Endothelial cell of umbilical vein (primary cell): ENCODE data around the gene DPP7.

ENCODE experiments used
- EZH2 ChIP-seq: IDR thresholded peaks from 2 replicates; pipeline ENCODE4 v1.6.1; 2012; ENCODE audit warnings: borderline replicate concordance, low read depth, mild to moderate bottlenecking, moderate library complexity, low read length, inconsistent platforms; ENCODE audit not compliant: severe bottlenecking
- POLR2A ChIP-seq: IDR thresholded peaks from 2 replicates; pipeline ENCODE4 v1.6.1; 2012; ENCODE audit warnings: low read depth, mild to moderate bottlenecking, control low read depth, low read length
- TF ChIP-seq, protein P1 (sequence below), 2 donors: IDR thresholded peaks; 1 replicate in 1 of 2; 2 replicates in 1 of 2; pipeline ENCODE4 v1.5.1; 2011; ENCODE audit warnings: low read length in 2 of 2, mild to moderate bottlenecking in 2 of 2, moderate library complexity in 2 of 2, control low read depth in 1 of 2, inconsistent platforms in 1 of 2, low read depth in 1 of 2; ENCODE audit not compliant: insufficient read depth in 1 of 2; ENCODE audit errors: extremely low read depth in 1 of 2
- TF ChIP-seq, protein P2 (sequence below): IDR thresholded peaks from 2 replicates; pipeline ENCODE4 v1.6.1; 2011; ENCODE audit not compliant: insufficient read depth, insufficient read length

DNA sequence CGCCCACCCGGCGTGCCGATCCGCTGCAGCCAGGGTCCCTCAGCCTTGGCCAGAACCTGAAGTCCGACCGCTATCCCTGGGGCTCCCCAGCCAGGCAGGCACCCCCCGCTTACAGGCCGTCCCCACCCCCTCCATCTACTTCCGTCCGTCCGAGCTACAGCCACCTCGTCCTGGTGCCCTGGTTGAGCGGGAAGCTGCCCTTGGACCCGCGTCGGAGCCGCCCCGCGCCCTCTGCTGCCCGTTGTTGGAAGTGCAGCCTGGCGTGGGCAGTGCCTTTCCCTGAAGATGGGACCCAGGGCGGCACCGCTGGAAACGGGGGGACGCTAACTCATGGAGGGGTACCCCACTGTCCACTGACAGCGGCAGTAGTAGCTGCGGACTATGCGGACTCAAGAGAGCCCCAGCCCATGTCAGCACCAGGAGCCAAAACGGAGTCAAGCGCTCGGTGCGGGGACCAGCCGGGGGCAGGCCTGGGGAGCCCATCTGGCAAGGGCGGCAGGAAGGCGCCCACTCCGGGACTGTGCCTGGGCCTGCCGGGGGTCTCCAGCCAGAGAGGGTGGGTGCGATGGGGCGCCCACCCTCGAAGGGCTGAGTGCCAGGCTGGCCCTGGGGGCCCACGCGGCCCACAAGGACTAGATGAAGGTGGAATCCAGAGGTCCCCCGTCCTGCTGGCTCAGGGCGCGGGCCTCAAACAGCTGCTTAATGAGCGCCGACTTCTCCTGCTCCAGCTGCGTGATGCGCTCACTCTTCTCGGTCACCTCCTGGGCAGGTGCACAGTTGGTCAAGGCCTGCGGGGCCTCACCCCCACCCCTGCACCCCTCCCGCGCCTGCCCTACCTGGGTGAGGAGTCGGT lies 50.3 kb downstream of the DPP7 start:
- TF ChIP-seq EZH2: no peak
- TF ChIP-seq, protein P1, sequence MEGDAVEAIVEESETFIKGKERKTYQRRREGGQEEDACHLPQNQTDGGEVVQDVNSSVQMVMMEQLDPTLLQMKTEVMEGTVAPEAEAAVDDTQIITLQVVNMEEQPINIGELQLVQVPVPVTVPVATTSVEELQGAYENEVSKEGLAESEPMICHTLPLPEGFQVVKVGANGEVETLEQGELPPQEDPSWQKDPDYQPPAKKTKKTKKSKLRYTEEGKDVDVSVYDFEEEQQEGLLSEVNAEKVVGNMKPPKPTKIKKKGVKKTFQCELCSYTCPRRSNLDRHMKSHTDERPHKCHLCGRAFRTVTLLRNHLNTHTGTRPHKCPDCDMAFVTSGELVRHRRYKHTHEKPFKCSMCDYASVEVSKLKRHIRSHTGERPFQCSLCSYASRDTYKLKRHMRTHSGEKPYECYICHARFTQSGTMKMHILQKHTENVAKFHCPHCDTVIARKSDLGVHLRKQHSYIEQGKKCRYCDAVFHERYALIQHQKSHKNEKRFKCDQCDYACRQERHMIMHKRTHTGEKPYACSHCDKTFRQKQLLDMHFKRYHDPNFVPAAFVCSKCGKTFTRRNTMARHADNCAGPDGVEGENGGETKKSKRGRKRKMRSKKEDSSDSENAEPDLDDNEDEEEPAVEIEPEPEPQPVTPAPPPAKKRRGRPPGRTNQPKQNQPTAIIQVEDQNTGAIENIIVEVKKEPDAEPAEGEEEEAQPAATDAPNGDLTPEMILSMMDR (IDR thresholded peaks at IDR 0.05; ENCODE audit: extremely low read depth in 1 of 2, insufficient read depth in 1 of 2, low read depth in 1 of 2, low read length in 2 of 2): peak; percentile 86 to 97
- no peak for TF ChIP-seq POLR2A
- TF ChIP-seq, protein P2, sequence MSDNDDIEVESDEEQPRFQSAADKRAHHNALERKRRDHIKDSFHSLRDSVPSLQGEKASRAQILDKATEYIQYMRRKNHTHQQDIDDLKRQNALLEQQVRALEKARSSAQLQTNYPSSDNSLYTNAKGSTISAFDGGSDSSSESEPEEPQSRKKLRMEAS: no peak
